DMS79 treated with DMSO at 0.1 percent for 48 hours (cell line): ENCODE measurements around the gene PTPRS.
"Not testable (repeated sequence)": the region's sequence is repeated elsewhere in the genome, so short reads cannot be mapped to it uniquely, and the experiment has no call there.

Experiments
- DNase-seq: peaks from one replicate; lab custom pipeline; 2025; lab: John Stamatoyannopoulos, UW

PTPRS gene

DNA sequence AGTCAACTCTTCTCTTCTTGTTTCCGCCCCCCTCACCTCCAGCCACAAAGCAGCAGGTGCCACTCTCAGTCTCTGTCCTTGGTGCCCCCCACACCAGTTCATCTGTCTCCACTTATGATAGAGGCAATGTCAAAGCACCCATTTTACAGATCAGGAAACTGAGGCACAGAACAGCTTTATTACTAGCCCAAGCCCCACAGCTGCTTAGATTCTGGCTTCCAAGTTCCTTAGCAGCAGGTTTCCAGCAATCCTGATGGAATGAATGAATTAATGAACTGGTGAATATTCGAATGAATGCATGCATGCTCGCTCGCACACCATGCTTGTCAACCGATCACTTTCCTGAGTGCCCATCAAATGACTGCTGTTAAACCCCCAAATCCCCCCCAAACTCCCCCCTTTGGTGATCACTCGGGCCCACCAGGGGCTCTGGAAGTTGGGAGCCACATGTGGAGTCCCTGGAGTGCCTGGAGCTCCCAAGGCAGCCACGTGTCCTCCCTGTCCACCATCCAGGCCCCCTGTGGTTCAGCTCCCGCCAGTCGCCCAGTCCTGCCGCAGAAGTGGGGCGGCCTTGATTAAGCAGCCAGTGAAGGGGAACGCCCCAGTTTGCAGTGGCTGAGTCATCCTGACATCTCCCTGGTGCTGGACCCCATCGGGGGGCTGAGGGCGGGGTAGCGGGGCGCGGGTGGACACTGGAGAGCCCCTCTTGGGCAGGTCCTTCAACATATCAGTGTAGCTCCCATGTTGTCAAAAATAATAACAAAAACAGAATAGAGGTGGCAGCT, 6.8 kb downstream of the PTPRS start:
- DNase-seq, result no peak

DNA sequence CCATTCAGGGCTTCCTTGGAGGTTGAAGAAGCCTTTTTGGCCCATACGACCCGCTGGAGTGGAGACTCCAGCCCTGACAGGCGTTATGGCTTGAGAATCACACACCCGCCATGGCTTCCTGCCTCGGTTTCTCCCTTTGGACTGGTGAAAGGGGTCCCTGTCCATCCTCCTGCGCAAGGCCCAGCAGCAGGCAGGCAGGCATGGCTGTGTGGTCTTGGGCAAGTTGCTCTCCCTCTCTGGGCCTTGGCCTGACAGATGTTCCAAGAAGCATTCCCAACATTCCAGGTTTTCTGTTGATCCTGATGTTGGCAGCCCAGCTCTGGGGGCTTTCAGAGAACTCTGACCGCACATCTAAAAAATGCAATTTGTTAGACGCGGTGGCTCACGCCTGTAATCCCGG, 8.1 kb downstream of the PTPRS start:
- DNase-seq, result no peak

DNA sequence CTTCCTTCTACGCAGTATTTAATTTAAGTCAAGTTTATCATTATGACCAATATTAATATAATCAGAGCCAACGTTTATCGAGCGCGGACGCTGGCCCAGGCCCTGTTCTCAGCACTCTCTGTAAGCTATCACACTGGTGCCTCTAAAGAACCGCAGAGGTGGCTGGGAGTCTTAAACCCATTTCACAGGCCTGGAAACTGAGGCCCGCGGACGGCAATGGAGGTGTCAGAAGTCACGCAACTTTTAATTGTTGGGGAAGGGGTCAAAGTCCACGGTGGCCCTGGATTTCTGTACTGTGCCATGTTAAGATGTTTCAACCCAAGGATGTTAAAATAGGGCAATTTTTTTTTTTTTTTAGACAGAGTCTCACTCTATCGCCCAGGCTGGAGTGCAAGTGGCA, 8.8 kb downstream of the PTPRS start:
- no peak for DNase-seq

DNA sequence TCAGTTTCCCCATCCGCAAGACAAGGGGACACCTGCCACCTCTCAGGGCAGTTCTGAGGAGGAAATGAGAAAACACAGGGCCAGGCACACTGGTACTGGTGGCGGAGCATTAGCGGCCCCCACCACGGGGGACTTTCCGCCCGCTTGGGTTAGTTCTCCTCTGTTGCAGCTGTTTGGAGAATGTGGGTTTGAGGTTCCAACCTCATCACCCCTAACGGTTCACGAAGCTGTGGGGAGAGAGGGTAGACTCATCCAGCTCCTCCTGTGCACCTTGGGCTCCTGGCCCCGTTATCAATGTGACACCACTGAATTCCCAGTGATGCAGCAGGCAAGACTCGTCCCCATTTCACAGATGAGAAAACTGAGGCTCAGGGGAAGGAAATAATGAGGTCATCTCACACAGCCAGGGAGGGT, 10.3 kb downstream of the PTPRS start:
- no peak for DNase-seq

DNA sequence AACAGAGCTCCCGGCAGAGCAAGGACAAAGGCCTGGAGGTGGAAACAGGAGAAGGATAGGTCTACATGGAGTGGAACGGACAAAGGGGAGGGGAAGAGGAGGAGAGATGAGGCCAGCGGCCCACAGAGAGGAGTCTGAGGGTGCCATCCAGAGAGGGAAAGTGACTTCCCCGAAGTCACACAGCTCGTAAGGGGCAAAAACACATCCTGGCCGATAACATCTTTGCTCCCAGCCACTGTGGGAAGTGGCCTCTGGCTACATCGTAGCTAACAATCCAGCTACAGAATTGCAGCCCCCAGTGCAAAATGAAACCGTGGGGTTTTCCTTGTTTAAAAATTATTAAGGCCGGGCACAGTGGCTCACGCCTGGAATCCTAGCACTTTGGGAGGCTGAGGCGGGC, 11.5 kb downstream of the PTPRS start:
- DNase-seq, result no peak

DNA sequence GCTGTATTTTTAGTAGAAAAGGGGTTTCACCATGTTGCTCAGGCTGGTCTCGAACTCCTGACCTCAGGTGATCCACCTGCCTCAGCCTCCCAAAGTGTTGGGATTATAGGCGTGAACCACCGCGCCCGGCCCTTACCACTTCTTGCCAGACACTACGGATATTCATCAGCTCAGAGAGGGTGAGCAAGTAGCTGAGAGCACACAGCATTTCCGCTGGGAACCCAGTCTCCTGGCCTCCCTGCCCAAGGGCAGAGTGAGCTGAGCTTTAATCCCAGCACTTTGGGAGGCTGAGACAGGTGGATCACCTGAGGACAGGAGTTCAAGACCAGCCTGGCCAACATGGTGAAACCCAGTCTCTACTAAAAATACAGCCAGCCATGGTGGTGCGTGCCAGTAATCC, 12.2 kb downstream of the PTPRS start:
- DNase-seq, result not testable (repeated sequence)

DNA sequence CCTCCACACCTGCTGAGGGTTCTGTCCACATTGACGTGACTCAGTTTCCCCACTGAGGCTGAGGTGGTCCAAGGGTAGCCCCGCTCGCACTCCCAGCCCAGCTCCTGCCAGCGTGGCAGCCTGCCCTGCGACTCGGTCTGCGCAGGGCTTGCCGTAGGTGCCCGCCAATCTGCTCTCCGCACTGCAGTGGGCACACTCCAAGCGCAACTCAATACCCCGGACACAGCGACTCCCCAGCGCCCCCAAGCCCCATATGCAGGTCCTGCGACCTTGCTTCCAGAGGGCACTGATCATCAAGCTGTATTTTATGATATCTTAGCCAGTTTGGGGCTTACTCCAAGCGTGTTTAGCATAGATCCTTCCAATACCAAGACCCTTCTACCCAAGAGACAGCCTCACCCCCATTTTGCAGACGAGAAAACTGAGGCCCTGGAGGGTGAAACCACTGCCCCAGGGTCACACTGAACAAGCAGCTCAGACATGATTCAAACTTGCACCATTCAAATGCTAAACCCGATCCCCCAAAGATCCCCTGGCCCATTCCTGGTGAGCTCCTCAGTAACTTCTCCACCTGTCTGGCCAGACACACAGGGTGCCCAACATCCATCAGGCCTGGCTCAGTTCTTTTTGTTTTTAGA, 13.5 kb downstream of the PTPRS start:
- DNase-seq, result no peak

DNA sequence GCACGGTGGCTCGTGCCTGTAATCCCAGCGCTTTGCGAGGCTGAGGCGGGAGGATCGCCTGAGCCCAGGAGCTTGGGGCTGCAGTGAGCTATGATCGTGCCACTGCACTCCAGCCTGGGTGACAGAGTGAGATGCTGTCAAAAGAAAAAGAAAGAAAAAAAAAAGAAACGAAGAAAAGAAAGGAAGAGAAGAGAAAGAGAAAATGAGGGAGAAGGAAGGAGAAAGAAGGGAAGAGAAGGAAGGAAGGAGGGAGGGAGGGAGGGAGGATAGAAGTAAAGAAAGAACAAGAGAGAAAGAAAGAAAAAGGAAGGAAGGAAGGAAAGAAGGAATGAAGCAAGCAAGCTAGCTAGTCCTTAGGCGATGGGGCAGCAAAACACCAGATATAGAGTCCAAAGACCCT, 14.1 kb downstream of the PTPRS start:
- DNase-seq, result no peak

DNA sequence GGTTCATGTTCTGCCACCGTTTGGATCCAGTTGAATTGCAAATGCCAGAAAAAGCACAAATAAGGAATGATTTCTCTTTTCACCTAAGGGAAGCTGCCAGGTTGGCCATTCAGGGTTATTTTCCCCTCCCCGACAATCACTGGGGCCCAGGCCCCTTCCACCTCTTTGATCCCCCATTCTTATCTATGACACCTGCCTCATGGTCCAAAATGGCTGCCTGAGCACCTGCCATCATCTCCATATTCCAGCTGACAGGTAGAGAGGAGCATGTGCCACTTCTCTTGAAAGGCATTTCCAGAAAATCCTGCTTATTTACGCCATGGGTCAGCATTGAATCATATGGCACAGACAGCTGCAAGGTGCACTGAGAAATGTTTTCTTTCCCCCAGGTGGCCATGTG, 15.7 kb downstream of the PTPRS start:
- DNase-seq, result no peak

DNA sequence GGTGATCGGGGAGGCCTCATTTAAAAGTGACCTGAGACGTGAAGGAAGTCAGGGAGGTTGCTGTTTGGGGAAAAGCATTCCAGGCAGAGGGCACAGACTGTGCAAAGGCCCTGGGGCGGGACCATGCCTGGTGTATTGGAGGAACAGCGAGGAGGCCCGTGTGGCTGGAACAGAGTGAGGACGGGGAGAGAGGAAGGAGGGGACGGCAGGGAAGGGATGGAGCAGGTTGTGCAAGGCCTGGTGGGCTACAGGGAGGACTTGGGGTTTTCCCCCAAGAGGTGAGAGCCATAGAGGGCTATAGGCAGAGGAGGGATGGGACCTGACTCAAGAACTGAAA, 17.2 kb downstream of the PTPRS start:
- no peak for DNase-seq

DNA sequence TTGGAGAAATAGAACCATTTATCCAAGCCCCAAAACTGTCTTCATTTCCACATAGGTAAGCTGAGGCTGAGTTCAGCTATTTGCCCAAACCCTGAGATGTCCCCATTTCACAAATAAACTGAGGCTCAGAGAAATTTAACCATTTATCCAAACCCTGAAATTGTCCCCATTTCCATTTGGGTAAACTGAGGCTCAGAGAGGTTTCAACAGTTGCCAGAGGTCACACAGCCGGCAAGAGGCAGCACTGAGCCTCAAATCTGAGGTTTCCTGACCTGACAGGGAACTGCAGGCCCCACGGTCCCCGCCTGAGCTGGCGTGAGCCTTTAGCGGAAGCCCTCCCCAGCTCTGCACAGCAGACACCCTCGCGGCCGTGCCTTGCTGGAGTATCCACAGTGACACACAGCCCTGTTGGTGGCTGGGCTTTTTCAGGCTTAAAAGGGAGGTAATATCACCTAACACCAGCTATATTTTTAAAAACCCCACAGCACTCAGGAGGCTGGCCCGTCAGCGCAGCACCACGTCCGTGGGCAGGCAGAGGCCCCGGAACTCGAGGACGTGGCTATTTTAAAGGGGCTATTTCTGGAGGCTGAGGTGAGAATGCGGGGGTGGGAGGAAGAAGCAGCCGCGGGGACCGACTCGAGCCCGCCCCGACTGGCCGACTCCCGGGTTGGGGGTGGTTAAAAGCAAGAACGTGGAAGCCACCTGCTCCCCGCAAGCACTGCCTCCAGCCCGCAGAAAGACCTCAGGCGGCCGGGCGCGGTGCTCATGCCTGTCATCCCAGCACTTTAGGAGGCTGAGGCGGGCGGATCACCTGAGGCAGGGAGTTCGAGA, 18.5 kb downstream of the PTPRS start:
- no peak for DNase-seq

DNA sequence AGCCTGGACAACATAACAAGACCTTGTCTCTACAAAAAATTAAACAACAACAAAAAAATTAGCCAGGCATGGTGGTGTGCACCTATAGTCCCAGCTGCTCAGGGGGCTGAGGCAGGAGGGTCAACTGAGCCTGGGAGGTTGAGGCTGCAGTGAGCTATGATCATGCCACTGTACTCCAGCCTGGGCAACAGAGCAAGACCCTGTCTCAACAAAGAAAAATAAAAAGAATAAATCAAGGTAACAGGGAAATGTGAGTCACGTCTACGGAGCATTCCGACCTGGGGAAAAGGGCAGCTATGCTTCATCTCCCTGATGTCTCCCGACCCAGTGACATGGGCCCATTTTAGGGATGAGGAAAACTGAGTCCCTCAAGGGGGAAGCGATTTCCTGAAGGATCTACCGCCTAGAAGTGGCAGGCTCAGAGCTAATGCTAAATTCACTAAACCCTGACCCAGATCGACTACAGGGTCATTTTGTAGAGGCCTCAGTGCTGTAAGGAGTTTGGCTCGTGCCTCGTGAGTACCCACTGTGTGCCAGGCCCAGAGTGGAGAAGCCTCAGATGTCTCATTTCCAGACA, 19.5 kb downstream of the PTPRS start:
- DNase-seq, result no peak

DNA sequence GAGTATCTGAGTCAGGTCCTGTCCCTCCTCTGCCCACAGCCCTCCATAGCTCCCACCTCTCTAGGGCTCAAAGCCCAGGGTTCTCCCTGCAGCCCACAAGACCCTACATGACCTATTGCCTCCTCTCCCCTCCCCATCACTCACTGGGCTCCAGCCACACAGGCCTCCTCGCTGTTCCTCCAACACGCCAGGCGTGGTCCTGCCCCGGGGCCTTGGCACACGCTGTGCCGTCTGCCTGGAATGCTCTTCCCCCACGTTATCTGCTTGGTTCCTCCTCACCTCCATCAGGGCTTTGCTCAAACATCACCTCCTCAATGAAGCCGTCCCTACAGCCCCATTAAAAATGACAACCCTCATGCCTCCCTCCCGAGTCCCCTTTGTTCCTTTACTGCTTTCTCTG, 21.1 kb downstream of the PTPRS start:
- no peak for DNase-seq

DNA sequence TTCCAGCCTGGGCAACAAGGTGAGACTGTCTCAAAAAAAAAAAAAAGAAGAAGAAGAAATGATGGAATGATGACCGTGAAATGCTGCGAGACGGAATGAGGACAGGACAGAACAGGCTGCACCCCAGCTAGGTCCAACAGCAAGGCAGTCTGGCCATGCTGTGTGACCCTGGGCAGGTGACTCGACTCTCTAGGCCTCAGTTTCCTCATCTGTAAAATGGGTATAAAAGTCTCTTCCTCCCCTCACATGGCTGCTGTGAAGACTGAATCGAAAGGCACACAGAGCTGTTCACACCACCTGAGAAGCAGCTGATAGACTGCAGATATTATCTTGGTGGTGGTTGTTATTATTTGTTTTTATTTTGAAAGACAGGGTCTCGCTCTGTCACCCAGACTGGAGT, 22.3 kb downstream of the PTPRS start:
- no peak for DNase-seq

DNA sequence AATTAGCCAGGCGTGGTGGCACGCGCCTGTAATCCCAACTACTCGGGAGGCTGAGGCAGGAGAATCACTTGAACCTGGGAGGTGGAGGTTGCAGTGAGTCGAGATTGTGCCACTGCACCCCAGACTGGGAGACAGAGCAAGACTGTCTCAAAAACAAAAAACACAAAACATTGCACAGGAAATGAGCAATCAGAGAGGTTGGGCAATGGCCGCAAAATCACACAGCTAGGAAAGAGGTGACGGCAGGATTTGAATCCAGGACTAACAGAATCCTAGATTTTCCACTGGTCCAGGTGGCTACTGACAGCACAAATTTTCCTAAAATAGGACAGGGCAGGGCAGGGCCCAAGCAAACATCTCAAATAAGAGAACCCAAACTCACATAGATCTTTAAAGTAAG, 23.3 kb downstream of the PTPRS start:
- no peak for DNase-seq

DNA sequence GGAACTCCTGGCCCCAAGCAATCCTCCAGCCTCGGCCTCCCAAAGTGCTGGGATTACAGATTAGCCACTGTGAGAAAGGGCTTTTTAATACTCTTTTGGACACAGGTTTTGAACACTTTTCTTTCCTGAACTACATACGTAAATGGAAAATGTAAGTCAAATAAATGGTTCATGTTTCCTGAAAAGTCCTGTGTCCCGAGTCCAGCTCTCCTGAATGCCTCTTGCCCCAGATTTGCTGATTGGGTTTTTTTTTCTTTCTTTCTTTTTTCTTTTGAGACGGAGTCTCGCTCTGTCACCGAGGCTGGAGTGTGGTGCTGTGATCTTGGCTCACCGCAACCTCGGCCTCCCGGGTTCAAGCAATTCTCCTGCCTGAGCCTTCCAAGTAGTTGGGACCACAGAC, 24.5 kb downstream of the PTPRS start:
- no peak for DNase-seq

DNA sequence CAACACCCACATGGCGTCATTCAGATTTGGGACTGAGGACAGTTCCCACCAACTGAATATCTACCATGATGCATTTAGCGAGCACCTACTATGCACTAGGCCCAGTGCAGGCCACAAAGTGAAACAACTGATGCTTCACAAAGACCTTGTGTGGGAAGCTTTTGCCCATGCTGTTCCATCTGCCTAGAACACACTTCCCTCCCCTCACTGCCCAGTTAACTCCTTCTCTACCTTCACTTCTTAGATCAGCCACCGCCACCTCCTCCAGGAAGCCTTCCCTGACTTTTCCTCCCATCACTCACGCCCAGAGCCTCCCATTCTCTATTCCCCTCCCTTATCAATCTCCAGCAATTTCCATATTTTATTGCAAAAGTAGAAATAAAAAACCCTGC, 25.7 kb downstream of the PTPRS start:
- no peak for DNase-seq

DNA sequence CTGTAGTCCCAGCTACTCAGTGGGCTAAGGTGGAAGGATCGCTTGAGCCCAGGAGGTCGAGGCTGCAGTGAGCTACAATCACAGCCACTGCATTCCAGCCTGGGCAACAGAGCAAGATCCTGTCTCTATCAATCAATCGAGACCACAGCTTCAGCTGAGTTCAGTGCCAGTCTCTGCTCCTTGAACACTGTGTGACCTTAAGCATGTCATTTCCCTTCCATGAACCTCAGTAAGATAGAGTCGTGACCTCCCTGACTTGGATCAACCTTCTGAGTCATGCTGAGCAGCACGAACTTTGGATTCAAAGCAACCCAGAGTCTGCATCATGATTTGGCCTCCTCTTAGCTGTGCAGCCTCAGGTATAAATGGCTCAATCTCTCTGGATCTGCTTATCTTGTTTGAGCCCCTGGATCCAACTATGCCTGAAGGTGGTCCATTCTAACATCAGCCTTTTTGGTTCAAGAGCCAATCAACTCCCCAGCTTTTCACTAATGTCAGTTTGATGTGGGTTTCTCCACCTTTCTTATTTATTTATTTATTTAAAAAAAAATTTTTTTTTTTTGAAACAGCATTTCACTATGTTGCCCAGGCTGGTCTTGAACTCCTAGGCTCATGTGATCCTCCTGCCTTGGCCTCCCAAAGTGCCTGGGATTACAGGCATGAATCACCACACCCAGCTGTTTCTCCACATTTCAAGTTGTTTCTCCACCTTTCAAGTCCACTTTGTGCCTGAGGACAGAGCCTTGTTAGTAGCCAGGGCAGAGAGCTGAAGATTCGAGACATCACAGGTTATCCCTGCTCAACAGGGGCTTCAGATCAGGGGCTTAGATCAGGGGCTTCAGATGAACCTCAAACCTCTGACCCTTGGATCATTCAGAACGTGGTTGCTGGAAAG, 26.4 kb downstream of the PTPRS start:
- DNase-seq, result no peak

DNA sequence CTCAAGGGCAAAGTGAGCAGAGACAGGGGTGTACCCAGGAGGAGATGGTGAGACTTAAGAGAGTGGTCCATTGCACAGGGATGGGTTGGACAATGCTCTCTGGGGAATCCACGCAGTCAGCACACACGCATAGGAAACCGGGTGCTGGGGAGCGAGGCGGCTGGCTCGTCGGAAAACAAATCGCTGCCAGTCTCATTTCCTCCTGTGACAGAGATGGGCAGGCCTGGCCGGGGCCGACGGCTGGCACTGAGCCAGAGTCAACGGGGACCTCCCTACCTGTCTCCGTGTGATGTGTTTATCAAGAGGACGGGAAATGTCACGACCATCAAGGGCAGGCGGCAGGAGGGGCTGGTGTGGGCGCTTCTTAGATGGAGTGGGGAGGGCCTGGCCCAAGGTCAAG, 27.3 kb downstream of the PTPRS start:
- peak; percentile 34 for DNase-seq

DNA sequence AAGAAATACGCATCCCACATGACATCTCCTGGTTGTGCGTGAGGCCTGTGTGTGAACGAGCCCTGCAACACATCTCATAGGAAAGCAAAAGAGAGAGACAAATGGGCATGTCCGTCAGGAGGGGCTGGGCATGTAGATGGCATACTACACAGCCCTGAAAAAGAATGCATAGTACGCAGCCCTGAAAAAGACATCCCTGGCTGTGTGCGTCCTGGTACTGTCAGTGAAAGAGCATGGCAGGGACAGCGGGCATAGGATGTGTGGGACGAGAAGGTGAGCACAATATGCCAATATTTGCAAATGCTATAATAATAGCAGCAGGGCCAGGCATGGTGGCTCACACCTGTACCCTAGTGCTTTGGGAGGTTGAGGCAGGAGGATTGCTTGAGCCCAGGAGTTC, 28.6 kb downstream of the PTPRS start:
- no peak for DNase-seq

DNA sequence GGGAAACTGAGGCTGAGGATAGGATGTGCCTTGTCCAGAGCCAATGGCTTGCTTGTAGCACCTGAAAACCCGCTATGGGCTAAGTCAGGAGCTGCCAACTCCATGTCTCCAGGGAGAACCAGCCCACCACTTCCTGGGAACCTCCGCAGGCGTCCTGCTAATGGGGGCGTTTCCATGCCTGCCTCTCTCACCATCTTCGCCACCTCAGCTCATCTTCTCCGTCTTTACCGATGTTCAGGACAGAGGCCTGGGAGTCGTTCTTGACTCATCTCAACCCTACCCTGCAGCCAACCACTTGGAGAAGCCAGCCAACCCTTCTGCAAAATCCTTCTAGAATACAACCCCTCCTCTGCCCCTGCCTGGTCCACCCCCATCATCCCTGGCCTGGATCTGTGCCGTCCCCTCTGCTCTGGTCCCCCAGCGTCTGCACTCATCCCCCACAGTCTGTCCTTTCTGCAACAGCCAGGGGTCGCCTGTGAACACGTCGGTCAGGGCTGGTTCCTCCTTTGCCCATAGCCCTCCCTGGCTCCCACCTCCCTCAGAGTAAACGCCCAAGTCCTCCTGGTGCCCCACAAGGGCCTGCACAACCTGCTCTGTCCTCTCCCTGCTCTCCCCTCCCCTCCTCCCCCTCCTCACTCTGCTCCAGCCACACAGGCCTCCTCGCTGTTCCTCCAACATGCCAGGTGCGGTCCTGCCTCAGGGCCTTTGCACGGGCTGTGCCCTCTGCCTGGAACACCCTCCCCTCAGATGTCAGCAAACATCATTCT, 31.0 kb downstream of the PTPRS start:
- no peak for DNase-seq
